PC-3 (cell line): ENCODE measurements around the gene BCL2L13. TPM values are rescaled to one million over a fixed set of nuclear protein-coding genes. Genes with fewer than 3 reads are reported as not detected.

ENCODE experiments used
- ATAC-seq: fragments of 200-7000 bp; cut with Tn5 transposase; 2 replicates; pipeline ENCODE4 v1.9.1; 2020; ENCODE audit warnings: mild to moderate bottlenecking, moderate library complexity
- BruUV-seq: library from RNA; stranded (reverse); fragments of 400-500 nt; replicated peaks from 2 replicates; lab custom pipeline; 2021; lab: Mats Ljungman, UMichigan
- CTCF ChIA-PET: fragments of 300-600 bp; sonication (Branson Sonifier 250); formaldehyde crosslinking; loops from one replicate; lab custom pipeline; 2022; ENCODE audit warnings: antibody characterized with exemption; lab: Charles Lee
- POLR2A ChIA-PET: fragments of 300-600 bp; sonication (Branson Sonifier 250); formaldehyde crosslinking; loops from one replicate; lab custom pipeline; 2022; ENCODE audit warnings: antibody characterized with exemption; ENCODE audit not compliant: unreplicated experiment; lab: Charles Lee
- DNase-seq: peaks from one replicate; pipeline ENCODE4 v3.0.0-alpha.2; 2015
- H2AFZ ChIP-seq: fragments of 300-600 bp; sonication (generic); 2 replicates; pipeline ENCODE4 v1.6.0; 2016; ENCODE audit warnings: antibody characterized with exemption, low read length
- H3F3A ChIP-seq: fragments of 300-600 bp; sonication (generic); one replicate; pipeline ENCODE4 v1.6.0; 2017; ENCODE audit warnings: antibody characterized with exemption, low read length, control low read depth, mild to moderate bottlenecking; ENCODE audit not compliant: unreplicated experiment
- H3K27ac ChIP-seq: fragments of 300-600 bp; sonication (generic); 2 replicates; pipeline ENCODE4 v1.5.1; 2016; ENCODE audit warnings: mild to moderate bottlenecking, low read length
- H3K27me3 ChIP-seq: fragments of 300-600 bp; sonication (generic); 2 replicates; pipeline ENCODE4 v1.6.1; 2016; ENCODE audit warnings: low read length, mixed read lengths
- H3K36me3 ChIP-seq: fragments of 300-600 bp; sonication (generic); 2 replicates; pipeline ENCODE4 v1.6.1; 2016; ENCODE audit warnings: low read depth, mixed run types, low read length, mixed read lengths
- H3K4me1 ChIP-seq: fragments of 300-600 bp; sonication (generic); 2 replicates; pipeline ENCODE4 v1.5.1; 2016; ENCODE audit warnings: low read length; ENCODE audit not compliant: insufficient read depth
- H3K4me2 ChIP-seq: fragments of 300-600 bp; sonication (generic); 2 replicates; pipeline ENCODE4 v1.6.0; 2016; ENCODE audit warnings: low read length
- H3K4me3 ChIP-seq: fragments of 300-600 bp; sonication (generic); 2 replicates; pipeline ENCODE4 v1.5.1; 2016; ENCODE audit warnings: mild to moderate bottlenecking, low read length, mixed read lengths
- H3K79me2 ChIP-seq: fragments of 300-600 bp; sonication (generic); 2 replicates; pipeline ENCODE4 v1.6.1; 2017; ENCODE audit warnings: low read length, mixed read lengths
- H3K9ac ChIP-seq: fragments of 300-600 bp; sonication (generic); 2 replicates; pipeline ENCODE4 v1.6.0; 2016; ENCODE audit warnings: mild to moderate bottlenecking, low read length
- H3K9me2 ChIP-seq: fragments of 300-600 bp; sonication (generic); replicated peaks from 2 replicates; pipeline ENCODE4 v1.6.1; 2016; ENCODE audit warnings: mixed run types, low read length, mixed read lengths
- H3K9me3 ChIP-seq: fragments of 300-600 bp; sonication (generic); 2 replicates; pipeline ENCODE4 v1.6.1; 2016; ENCODE audit warnings: low read length, mixed read lengths
- H4K20me1 ChIP-seq: fragments of 300-600 bp; sonication (generic); 2 replicates; pipeline ENCODE4 v1.6.1; 2016; ENCODE audit warnings: low read length, mixed read lengths
- EZH2 ChIP-seq: fragments of 300-600 bp; sonication (generic); IDR thresholded peaks from one replicate; pipeline ENCODE4 v1.6.1; 2017; ENCODE audit warnings: antibody characterized with exemption, mild to moderate bottlenecking, low read length; ENCODE audit not compliant: unreplicated experiment
- EZH2phosphoT487 ChIP-seq: fragments of 300-600 bp; sonication (generic); IDR thresholded peaks from 2 replicates; pipeline ENCODE4 v1.6.1; 2018; ENCODE audit warnings: mild to moderate bottlenecking, antibody characterized with exemption, low read length, borderline replicate concordance
- intact Hi-C: fragments of 100-400 bp; cut with micrococcal nuclease; formaldehyde crosslinking; loops from 2 replicates; pipeline ENCODE4 v1.9.0; 2023
- total RNA-seq: library from RNA; depleted of rRNA; stranded (reverse); fragments of >200 nt; gene quantifications from 2 replicates; pipeline ENCODE4 v1.2.3, GENCODE V29; 2014
- TF ChIP-seq, protein P1 (sequence below): fragments of 300-600 bp; sonication (generic); conservative IDR thresholded peaks from 2 replicates; pipeline ENCODE4 v1.5.1; 2017; ENCODE audit warnings: antibody characterized with exemption, low read depth, mild to moderate bottlenecking, low read length

The BCL2L13 gene
- total RNA-seq, 1 experiment from 2014 or later = 31.3 TPM

DNA sequence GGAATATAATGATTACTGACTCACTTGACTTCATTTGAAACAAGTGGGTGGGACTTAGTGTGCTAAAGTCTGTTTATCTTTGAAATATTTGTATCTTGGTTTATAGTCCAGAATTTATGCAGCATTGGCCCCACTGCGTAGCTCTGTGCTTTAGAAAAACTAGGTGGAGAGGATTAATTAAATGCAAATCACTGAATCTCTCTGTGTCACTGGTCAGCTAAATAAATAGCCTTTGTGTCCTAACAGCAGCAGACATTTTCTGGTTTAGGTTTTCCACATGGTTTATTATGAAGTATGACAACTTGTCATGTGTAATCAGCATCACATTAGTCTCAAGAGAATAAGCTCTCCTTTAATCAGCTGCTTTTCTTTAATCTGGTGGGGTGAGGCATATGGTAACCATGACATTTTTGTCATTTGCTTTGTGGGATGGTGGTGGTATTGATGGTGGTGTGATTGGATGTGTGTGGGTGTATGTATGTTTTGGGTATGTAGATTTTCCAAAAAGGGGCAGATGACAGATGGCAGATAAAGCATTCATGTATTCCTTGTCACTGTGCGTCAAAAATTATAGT is 33.9 kb downstream of the BCL2L13 start:
- peak overlapping the region; percentile 49 for H3K4me2 ChIP-seq
- TF ChIP-seq, protein P1, sequence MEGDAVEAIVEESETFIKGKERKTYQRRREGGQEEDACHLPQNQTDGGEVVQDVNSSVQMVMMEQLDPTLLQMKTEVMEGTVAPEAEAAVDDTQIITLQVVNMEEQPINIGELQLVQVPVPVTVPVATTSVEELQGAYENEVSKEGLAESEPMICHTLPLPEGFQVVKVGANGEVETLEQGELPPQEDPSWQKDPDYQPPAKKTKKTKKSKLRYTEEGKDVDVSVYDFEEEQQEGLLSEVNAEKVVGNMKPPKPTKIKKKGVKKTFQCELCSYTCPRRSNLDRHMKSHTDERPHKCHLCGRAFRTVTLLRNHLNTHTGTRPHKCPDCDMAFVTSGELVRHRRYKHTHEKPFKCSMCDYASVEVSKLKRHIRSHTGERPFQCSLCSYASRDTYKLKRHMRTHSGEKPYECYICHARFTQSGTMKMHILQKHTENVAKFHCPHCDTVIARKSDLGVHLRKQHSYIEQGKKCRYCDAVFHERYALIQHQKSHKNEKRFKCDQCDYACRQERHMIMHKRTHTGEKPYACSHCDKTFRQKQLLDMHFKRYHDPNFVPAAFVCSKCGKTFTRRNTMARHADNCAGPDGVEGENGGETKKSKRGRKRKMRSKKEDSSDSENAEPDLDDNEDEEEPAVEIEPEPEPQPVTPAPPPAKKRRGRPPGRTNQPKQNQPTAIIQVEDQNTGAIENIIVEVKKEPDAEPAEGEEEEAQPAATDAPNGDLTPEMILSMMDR = no peak
- TF ChIP-seq EZH2phosphoT487 = no peak
- BruUV-seq = no TSS peak
- no peaks in the 10 kb centered on the region for H3K36me3 ChIP-seq
- no peaks in the 10 kb centered on the region for H3F3A ChIP-seq
- H3K79me2 ChIP-seq = peaks cover 22% of the 10 kb centered on the region
- no peaks in the 10 kb centered on the region for H3K27me3 ChIP-seq
- H3K4me3 ChIP-seq = no peak overlapping the region
- peaks cover 18% of the 10 kb centered on the region for H3K4me1 ChIP-seq
- H3K9me2 ChIP-seq = no peaks in the 10 kb centered on the region
- peak; percentile 2 for DNase-seq
- ChIA-PET CTCF (interaction anchor here (0.6 kb wide), 1 partner anchor 114 kb away, joined by 3 read pairs; no protein-coding TSS in a partner anchor), POLR2A (interaction anchor here (0.7 kb wide), 1 partner anchor 117 kb away, joined by 4 read pairs; no protein-coding TSS in a partner anchor)
- H4K20me1 ChIP-seq = no peaks in the 10 kb centered on the region
- peak; percentile 34 for ATAC-seq
- no peak overlapping the region for H3K9ac ChIP-seq
- peak overlapping the region; percentile 69 for H3K27ac ChIP-seq
- H3K9me3 ChIP-seq = no peaks in the 10 kb centered on the region
- H2AFZ ChIP-seq = no peak overlapping the region
- intact Hi-C loops = loop anchor here (2.0 to 5.0 kb wide), 2 partner anchors 34 to 40 kb away; partner anchors contain the start of gene BCL2L13

DNA sequence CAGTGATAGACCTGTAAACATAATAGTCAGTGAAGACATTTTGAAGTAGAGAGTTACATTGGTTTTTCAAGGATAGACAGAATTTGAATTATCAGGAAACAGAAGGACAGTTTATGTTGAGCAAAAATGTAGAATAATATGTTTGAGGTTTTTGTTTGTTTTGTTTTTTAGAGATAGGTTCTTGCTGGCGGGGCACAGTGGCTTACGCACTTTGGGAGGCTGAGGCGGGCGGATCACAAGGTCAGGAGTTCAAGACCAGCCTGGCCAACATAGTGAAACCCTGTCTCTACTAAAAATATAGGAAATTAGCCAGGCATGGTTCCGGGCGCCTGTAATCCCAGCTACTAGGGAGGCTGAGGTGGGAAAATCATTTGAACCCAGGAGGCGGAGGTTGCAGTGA is 35.6 kb downstream of the BCL2L13 start:
- Histone ChIP-seq H3K27ac (no peak overlapping the region), H4K20me1 (no peaks in the 10 kb centered on the region), H3K36me3 (no peaks in the 10 kb centered on the region), H3K4me2 (no peak overlapping the region), H2AFZ (no peak overlapping the region), H3K27me3 (no peaks in the 10 kb centered on the region), H3F3A (no peaks in the 10 kb centered on the region), H3K79me2 (peaks cover 22% of the 10 kb centered on the region), H3K4me1 (peaks cover 18% of the 10 kb centered on the region), H3K4me3 (no peak overlapping the region), H3K9me3 (no peaks in the 10 kb centered on the region), H3K9ac (no peak overlapping the region), H3K9me2 (no peaks in the 10 kb centered on the region)
- ATAC-seq (no peak), DNase-seq (no peak)
- ChIA-PET POLR2A (no interaction called here), CTCF (no interaction called here)
- TF ChIP-seq EZH2phosphoT487 = no peak
- TF ChIP-seq EZH2 = no peak
- TF ChIP-seq, protein P1 = no peak
- intact Hi-C loops = loop anchor here (5.0 kb wide), 1 partner anchor 38 kb away; no protein-coding TSS in a partner anchor
- BruUV-seq = no TSS peak

DNA sequence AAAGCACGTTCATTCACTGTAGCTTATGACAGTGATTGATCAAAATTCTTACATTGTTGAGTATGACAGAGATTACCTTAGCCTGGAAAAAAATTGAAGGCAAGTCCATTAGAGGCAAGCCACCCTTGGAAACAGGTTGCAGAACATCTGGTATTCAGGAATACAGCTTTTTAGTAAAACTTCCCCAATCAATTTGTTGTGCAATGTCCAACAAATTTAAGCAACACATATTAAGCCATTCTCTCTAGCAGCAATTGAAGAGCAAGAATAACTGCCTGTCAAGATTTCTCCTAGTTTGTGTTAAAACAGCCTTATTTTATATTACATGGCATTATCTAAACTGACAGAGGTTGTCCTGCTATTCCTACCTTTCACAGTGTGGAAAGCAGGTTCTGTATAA is 37.0 kb downstream of the BCL2L13 start:
- intact Hi-C loops = no loop called here
- H3K4me3 ChIP-seq = no peak overlapping the region
- H3K9me3 ChIP-seq = no peaks in the 10 kb centered on the region
- no TSS peak for BruUV-seq
- TF ChIP-seq EZH2phosphoT487 = no peak
- TF ChIP-seq, protein P1 = no peak
- no peak for TF ChIP-seq EZH2
- H3F3A ChIP-seq = no peaks in the 10 kb centered on the region
- CTCF ChIA-PET = no interaction called here
- DNase-seq (no peak), ATAC-seq (no peak)
- H3K27ac ChIP-seq = no peak overlapping the region
- POLR2A ChIA-PET = no interaction called here
- no peak overlapping the region for H2AFZ ChIP-seq
- H4K20me1 ChIP-seq = no peaks in the 10 kb centered on the region
- H3K4me1 ChIP-seq = peaks cover 18% of the 10 kb centered on the region
- no peak overlapping the region for H3K4me2 ChIP-seq
- peaks cover 22% of the 10 kb centered on the region for H3K79me2 ChIP-seq
- no peaks in the 10 kb centered on the region for H3K27me3 ChIP-seq
- H3K36me3 ChIP-seq = no peaks in the 10 kb centered on the region
- no peak overlapping the region for H3K9ac ChIP-seq
- H3K9me2 ChIP-seq = no peaks in the 10 kb centered on the region
